ENCODE data around the gene NTM. TPM values are rescaled to one million over a fixed set of nuclear protein-coding genes. Genes with fewer than 3 reads are reported as not detected.

NTM gene
- total RNA-seq, 1 donor = 52.2 TPM

GRCh38 chr11:131642756-131643531 lies 272.5 kb downstream of the NTM start:
- no peak for DNase-seq (ENCODE audit: low read depth)
- no peak overlapping the region for H3K4me3 ChIP-seq (ENCODE audit: low read depth, low read length)
- no peak for TF ChIP-seq CTCF (IDR thresholded peaks at IDR 0.05; ENCODE audit: insufficient read depth, low read length)

- no peak for TF ChIP-seq CTCF (IDR thresholded peaks at IDR 0.05; ENCODE audit: insufficient read depth, low read length)
- DNase-seq (ENCODE audit: low read depth) = no peak
- no peak overlapping the region for H3K4me3 ChIP-seq (ENCODE audit: low read depth, low read length)
These were observed 273.9 kb downstream of the NTM start for GRCh38 chr11:131644204-131644795.

DNA sequence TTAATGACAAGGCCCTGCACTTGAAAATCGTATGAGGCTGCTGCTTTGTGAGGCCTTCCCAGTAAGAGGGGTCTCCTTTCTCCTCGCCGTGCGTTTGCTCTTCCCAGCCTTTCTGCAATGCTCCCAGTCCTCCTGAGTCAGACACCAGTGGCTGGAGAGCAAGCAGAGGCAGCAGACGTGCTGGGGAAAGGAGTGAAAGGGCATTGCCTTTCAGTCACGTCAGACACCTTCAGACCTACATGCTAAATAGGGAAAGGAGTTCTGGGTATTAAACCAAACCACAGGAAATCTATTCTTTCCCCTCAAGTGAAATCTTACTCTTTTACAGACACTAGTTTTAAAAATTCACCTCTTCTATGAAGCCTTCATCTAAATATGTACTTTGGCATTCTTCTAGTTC lies 274.8 kb downstream of the NTM start:
- TF ChIP-seq CTCF (IDR thresholded peaks at IDR 0.05; ENCODE audit: insufficient read depth, low read length) = no peak
- no peak overlapping the region for H3K4me3 ChIP-seq (ENCODE audit: low read depth, low read length)
- no peak for DNase-seq (ENCODE audit: low read depth)

GRCh38 chr11:131649856-131650255 lies 279.4 kb downstream of the NTM start:
- no peak overlapping the region for H3K4me3 ChIP-seq (ENCODE audit: low read depth, low read length)
- TF ChIP-seq CTCF (IDR thresholded peaks at IDR 0.05; ENCODE audit: insufficient read depth, low read length) = no peak
- no peak for DNase-seq (ENCODE audit: low read depth)

DNA sequence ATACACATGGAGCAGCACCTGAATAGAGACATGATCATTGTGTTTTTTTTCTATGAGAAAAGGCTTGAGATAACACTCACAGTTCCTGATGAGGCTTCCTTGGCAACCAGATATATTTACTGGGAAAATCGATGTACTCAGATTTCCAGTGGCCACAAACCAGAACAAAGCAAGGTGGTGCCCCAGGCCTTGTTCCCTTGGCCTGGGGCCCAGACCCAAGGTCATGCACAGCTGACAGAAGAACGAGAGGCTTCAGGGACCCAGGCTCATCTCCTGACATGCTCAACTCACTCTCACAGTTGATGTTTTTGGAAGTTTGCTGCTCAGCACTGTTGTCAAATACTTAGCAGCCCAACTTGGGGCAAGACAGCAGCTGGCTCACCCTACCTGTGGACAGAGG lies 281.8 kb downstream of the NTM start:
- DNase-seq (ENCODE audit: low read depth) = no peak
- H3K4me3 ChIP-seq (ENCODE audit: low read depth, low read length) = no peak overlapping the region
- no peak for TF ChIP-seq CTCF (IDR thresholded peaks at IDR 0.05; ENCODE audit: insufficient read depth, low read length)

GRCh38 chr11:131653260-131653659 lies 282.8 kb downstream of the NTM start:
- no peak overlapping the region for H3K4me3 ChIP-seq (ENCODE audit: low read depth, low read length)
- no peak for TF ChIP-seq CTCF (IDR thresholded peaks at IDR 0.05; ENCODE audit: insufficient read depth, low read length)
- no peak for DNase-seq (ENCODE audit: low read depth)

Data from fibroblast of the aortic adventitia (primary cell).